Measurements from ENCODE around the gene C9orf153.
A peak's percentile ranks its signal among the peaks of the same experiment; 100 is the strongest.

DNA sequence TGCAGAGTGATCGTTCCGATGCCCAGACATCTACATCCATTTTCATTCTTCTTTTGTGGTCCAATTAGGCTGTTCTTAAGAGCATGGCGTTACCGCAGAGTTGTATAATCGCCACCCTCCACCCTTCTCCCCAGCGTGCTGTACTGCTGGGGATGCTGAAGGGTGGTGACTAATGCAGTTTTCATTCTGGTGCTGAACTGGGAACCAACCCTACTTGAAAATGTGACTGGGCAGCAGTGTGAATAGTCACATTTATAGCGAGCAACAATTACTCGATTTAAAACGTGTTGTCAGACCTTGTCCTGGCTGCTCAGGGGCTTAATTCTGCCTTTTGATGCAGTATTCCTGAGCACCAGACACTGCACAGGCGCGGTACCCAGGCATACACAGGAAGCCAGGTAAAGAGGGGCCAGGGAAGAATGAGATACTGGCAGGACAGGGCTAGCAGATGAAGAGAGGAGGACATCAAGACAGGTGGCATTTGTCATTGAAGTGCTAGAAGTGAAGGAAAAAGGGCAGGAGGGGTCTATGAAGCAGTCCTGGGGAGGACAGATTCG lies 23.6 kb upstream of the C9orf153 start:
- no peak for TF ChIP-seq STAT5B (CRISPR knock-in tag; IDR thresholded peaks at IDR 0.05)
- TF ChIP-seq ZBTB7A (CRISPR knock-in tag; IDR thresholded peaks at IDR 0.05) = 0 out of 2 replicates have a peak, but pooled peaks have one; percentile 22
- TF ChIP-seq FOSL2 (CRISPR knock-in tag; IDR thresholded peaks at IDR 0.05) = peak; percentile 23; the same call in 1 of the 2 replicates
- no peak for TF ChIP-seq FIP1L1 (IDR thresholded peaks at IDR 0.05; ENCODE audit: borderline replicate concordance, insufficient read depth, low read depth, low read length)
- TF ChIP-seq MYC (CRISPR knock-in tag; IDR thresholded peaks at IDR 0.05; ENCODE audit: borderline replicate concordance) = no peak
- no peak for TF ChIP-seq RFX3 (CRISPR knock-in tag; IDR thresholded peaks at IDR 0.05)
- no peak for TF ChIP-seq NCOA1 (CRISPR knock-in tag; IDR thresholded peaks at IDR 0.05)
- no peak for TF ChIP-seq SP4 (CRISPR knock-in tag; IDR thresholded peaks at IDR 0.05)
- TF ChIP-seq, protein P1, sequence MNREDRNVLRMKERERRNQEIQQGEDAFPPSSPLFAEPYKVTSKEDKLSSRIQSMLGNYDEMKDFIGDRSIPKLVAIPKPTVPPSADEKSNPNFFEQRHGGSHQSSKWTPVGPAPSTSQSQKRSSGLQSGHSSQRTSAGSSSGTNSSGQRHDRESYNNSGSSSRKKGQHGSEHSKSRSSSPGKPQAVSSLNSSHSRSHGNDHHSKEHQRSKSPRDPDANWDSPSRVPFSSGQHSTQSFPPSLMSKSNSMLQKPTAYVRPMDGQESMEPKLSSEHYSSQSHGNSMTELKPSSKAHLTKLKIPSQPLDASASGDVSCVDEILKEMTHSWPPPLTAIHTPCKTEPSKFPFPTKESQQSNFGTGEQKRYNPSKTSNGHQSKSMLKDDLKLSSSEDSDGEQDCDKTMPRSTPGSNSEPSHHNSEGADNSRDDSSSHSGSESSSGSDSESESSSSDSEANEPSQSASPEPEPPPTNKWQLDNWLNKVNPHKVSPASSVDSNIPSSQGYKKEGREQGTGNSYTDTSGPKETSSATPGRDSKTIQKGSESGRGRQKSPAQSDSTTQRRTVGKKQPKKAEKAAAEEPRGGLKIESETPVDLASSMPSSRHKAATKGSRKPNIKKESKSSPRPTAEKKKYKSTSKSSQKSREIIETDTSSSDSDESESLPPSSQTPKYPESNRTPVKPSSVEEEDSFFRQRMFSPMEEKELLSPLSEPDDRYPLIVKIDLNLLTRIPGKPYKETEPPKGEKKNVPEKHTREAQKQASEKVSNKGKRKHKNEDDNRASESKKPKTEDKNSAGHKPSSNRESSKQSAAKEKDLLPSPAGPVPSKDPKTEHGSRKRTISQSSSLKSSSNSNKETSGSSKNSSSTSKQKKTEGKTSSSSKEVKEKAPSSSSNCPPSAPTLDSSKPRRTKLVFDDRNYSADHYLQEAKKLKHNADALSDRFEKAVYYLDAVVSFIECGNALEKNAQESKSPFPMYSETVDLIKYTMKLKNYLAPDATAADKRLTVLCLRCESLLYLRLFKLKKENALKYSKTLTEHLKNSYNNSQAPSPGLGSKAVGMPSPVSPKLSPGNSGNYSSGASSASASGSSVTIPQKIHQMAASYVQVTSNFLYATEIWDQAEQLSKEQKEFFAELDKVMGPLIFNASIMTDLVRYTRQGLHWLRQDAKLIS (CRISPR knock-in tag; IDR thresholded peaks at IDR 0.05) = no peak
- TF ChIP-seq, protein P2, sequence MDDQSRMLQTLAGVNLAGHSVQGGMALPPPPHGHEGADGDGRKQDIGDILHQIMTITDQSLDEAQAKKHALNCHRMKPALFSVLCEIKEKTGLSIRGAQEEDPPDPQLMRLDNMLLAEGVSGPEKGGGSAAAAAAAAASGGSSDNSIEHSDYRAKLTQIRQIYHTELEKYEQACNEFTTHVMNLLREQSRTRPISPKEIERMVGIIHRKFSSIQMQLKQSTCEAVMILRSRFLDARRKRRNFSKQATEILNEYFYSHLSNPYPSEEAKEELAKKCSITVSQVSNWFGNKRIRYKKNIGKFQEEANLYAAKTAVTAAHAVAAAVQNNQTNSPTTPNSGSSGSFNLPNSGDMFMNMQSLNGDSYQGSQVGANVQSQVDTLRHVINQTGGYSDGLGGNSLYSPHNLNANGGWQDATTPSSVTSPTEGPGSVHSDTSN (CRISPR knock-in tag; IDR thresholded peaks at IDR 0.05; ENCODE audit: borderline replicate concordance) = no peak
- TF ChIP-seq HNRNPL (IDR thresholded peaks at IDR 0.05; ENCODE audit: low read depth, low read length) = no peak
- no peak for TF ChIP-seq SOX6 (IDR thresholded peaks at IDR 0.05)
- TF ChIP-seq SOX6 (CRISPR knock-in tag; IDR thresholded peaks at IDR 0.05) = no peak
- no peak for TF ChIP-seq EZH2 (conservative IDR thresholded peaks at IDR 0.05; ENCODE audit: low read depth, low read length)
